H9 (cell line): Measurements from ENCODE around the gene LRRC8C. TPM values are rescaled to one million over a fixed set of nuclear protein-coding genes. Genes with fewer than 3 reads are reported as not detected.

Experiments used
- DNase-seq: peaks from one replicate; pipeline ENCODE4 v3.0.0-alpha.2; 2017
- H2AFZ ChIP-seq: one replicate; pipeline ENCODE4 v1.6.1; 2013; ENCODE audit warnings: mild to moderate bottlenecking, low read length, control low read depth, moderate library complexity
- H2AK5ac ChIP-seq: 2 replicates; pipeline ENCODE4 v1.6.1; 2013; ENCODE audit warnings: low read length, control low read depth, mixed read lengths; ENCODE audit not compliant: insufficient read length
- H2BK120ac ChIP-seq: one replicate; pipeline ENCODE4 v1.6.1; 2013; ENCODE audit warnings: low read depth, mild to moderate bottlenecking, low read length, control low read depth, inconsistent platforms; ENCODE audit not compliant: poor library complexity, severe bottlenecking
- H2BK12ac ChIP-seq: 2 replicates; pipeline ENCODE4 v1.6.1; 2013; ENCODE audit warnings: low read length, control low read depth, mixed read lengths, low read depth; ENCODE audit not compliant: insufficient read length
- H2BK15ac ChIP-seq: 2 replicates; pipeline ENCODE4 v1.6.1; 2013; ENCODE audit warnings: low read depth, low read length, control low read depth
- H2BK20ac ChIP-seq: one replicate; pipeline ENCODE4 v1.6.1; 2013; ENCODE audit warnings: low read depth, mild to moderate bottlenecking, low read length, control low read depth, inconsistent platforms; ENCODE audit not compliant: poor library complexity, severe bottlenecking
- H2BK5ac ChIP-seq: 2 replicates; pipeline ENCODE4 v1.6.1; 2013; ENCODE audit warnings: low read length, control low read depth, mixed read lengths; ENCODE audit not compliant: insufficient read length
- H3K14ac ChIP-seq: 2 replicates; pipeline ENCODE4 v1.6.1; 2013; ENCODE audit warnings: low read length, control low read depth; ENCODE audit not compliant: insufficient read depth
- H3K18ac ChIP-seq: 2 replicates; pipeline ENCODE4 v1.6.1; 2013; ENCODE audit warnings: low read depth, mild to moderate bottlenecking, mixed read lengths, low read length, control low read depth; ENCODE audit not compliant: insufficient read length
- H3K23ac ChIP-seq: 2 replicates; pipeline ENCODE4 v1.6.1; 2013; ENCODE audit warnings: low read length, control low read depth, mixed read lengths, low read depth; ENCODE audit not compliant: insufficient read length
- H3K23me2 ChIP-seq: 2 replicates; pipeline ENCODE4 v1.6.1; 2013; ENCODE audit warnings: low read depth, mild to moderate bottlenecking, mixed read lengths, low read length, control low read depth; ENCODE audit not compliant: insufficient read length, poor library complexity, severe bottlenecking
- H3K27ac ChIP-seq: 2 replicates; pipeline ENCODE4 v1.5.1; 2013; ENCODE audit warnings: low read length, control low read depth, mixed read lengths, low read depth; ENCODE audit not compliant: insufficient read length
- H3K27me3 ChIP-seq: 2 replicates; pipeline ENCODE4 v1.6.1; 2013; ENCODE audit warnings: low read length, control low read depth, inconsistent platforms; ENCODE audit not compliant: insufficient read depth
- H3K4ac ChIP-seq: 2 replicates; pipeline ENCODE4 v1.6.1; 2013; ENCODE audit warnings: low read depth, mild to moderate bottlenecking, control low read depth, inconsistent platforms, low read length, moderate library complexity
- H3K4me1 ChIP-seq: 2 replicates; pipeline ENCODE4 v1.6.1; 2013; ENCODE audit warnings: low read length, control low read depth, inconsistent platforms; ENCODE audit not compliant: insufficient read depth
- H3K4me2 ChIP-seq: 2 replicates; pipeline ENCODE4 v1.6.1; 2013; ENCODE audit warnings: low read length, control low read depth, mixed read lengths; ENCODE audit not compliant: insufficient read length, insufficient read depth
- H3K56ac ChIP-seq: 2 replicates; pipeline ENCODE4 v1.6.1; 2013; ENCODE audit warnings: low read depth, mild to moderate bottlenecking, mixed read lengths, low read length, control low read depth; ENCODE audit not compliant: insufficient read length
- H3K79me1 ChIP-seq: 2 replicates; pipeline ENCODE4 v1.6.1; 2013; ENCODE audit warnings: low read depth, mild to moderate bottlenecking, moderate library complexity, low read length, control low read depth, inconsistent platforms; ENCODE audit not compliant: insufficient read depth, poor library complexity, severe bottlenecking
- H3K79me2 ChIP-seq: 2 replicates; pipeline ENCODE4 v1.6.1; 2013; ENCODE audit warnings: low read length, control low read depth, inconsistent platforms; ENCODE audit not compliant: insufficient read depth
- H3K9ac ChIP-seq: 2 replicates; pipeline ENCODE4 v1.6.1; 2013; ENCODE audit warnings: low read length, control low read depth, mixed read lengths; ENCODE audit not compliant: insufficient read length; ENCODE audit errors: extremely low read depth
- H3K9me3 ChIP-seq: one replicate; pipeline ENCODE4 v1.6.1; 2013; ENCODE audit warnings: low read depth, low read length, inconsistent platforms; ENCODE audit not compliant: control insufficient read depth
- H3T11ph ChIP-seq: one replicate; pipeline ENCODE4 v1.6.1; 2013; ENCODE audit warnings: mild to moderate bottlenecking, low read length, control low read depth, inconsistent platforms
- H4K20me1 ChIP-seq: one replicate; pipeline ENCODE4 v1.6.1; 2013; ENCODE audit not compliant: control insufficient read depth, insufficient read length, insufficient read depth
- H4K5ac ChIP-seq: 2 replicates; pipeline ENCODE4 v1.6.1; 2013; ENCODE audit warnings: low read depth, mild to moderate bottlenecking, mixed read lengths, low read length, control low read depth; ENCODE audit not compliant: insufficient read length
- H4K8ac ChIP-seq: replicated peaks from 2 replicates; pipeline ENCODE4 v1.6.1; 2013; ENCODE audit warnings: low read length, control low read depth, mixed read lengths, low read depth; ENCODE audit not compliant: insufficient read length
- H4K91ac ChIP-seq: 2 replicates; pipeline ENCODE4 v1.6.1; 2013; ENCODE audit warnings: low read depth, mild to moderate bottlenecking, moderate library complexity, mixed read lengths, low read length, control low read depth; ENCODE audit not compliant: insufficient read length
- H3K27ac Mint-ChIP-seq, 3 experiments: 2 replicates in 2 of 3; 3 replicates in 1 of 3; pipeline ENCODE4 v1.8.0; 2020 to 2021; ENCODE audit warnings: mixed read lengths in 3 of 3, mild to moderate bottlenecking in 1 of 3, moderate library complexity in 1 of 3
- H3K27me3 Mint-ChIP-seq: 2 replicates; pipeline ENCODE4 v1.8.0; 2021; ENCODE audit warnings: low read depth, mild to moderate bottlenecking, moderate library complexity, mixed read lengths
- H3K36me3 Mint-ChIP-seq, 3 experiments: 2 replicates in 2 of 3; 3 replicates in 1 of 3; pipeline ENCODE4 v1.8.0; 2020 to 2021; ENCODE audit warnings: low read depth in 3 of 3, mixed read lengths in 3 of 3; ENCODE audit not compliant: insufficient read depth in 1 of 3
- H3K4me1 Mint-ChIP-seq, 2 experiments: 2 replicates each; pipeline ENCODE4 v1.8.0; 2020; ENCODE audit warnings: mixed read lengths in 2 of 2
- H3K4me3 Mint-ChIP-seq, 2 experiments: 2 replicates in 1 of 2; 3 replicates in 1 of 2; pipeline ENCODE4 v1.8.0; 2020 to 2021; ENCODE audit warnings: mild to moderate bottlenecking in 2 of 2, mixed read lengths in 2 of 2, moderate library complexity in 1 of 2
- H3K9me3 Mint-ChIP-seq, 2 experiments: 2 replicates in 1 of 2; 3 replicates in 1 of 2; pipeline ENCODE4 v1.8.0; 2020; ENCODE audit warnings: mild to moderate bottlenecking in 2 of 2, mixed read lengths in 2 of 2, moderate library complexity in 1 of 2
- CTCF ChIP-seq: fragments of 200-600 bp; sonication (generic); conservative IDR thresholded peaks from 3 replicates; pipeline ENCODE4 v1.8.0; 2021; ENCODE audit warnings: antibody characterized with exemption, mild to moderate bottlenecking
- WGBS: extraction: QIAGEN DNeasy Blood & Tissue Kit; methylation state at CpG from one replicate; pipeline ENCODE4 v1.1.7; 2013; ENCODE audit warnings: missing lambda C conversion rate, low lambda C conversion rate, mixed read lengths; ENCODE audit not compliant: insufficient read length; ENCODE audit errors: extremely low coverage; 5-methylcytosine and 5-hydroxymethylcytosine counted together
- total RNA-seq: library from RNA; stranded (reverse); gene quantifications from 2 replicates; pipeline ENCODE4 v1.2.1, GENCODE V29; 2021

The LRRC8C gene
- total RNA-seq, 1 experiment from 2014 or later = 1.9 TPM

- Histone ChIP-seq H4K20me1 (no peaks in the 10 kb centered on the region), H3K23ac (no peak overlapping the region), H3K18ac (no peak overlapping the region), H2BK20ac (no peak overlapping the region), H2BK5ac (no peak overlapping the region), H2AK5ac (no peak overlapping the region), H2BK120ac (no peak overlapping the region), H4K91ac (no peak overlapping the region), H3K56ac (no peak overlapping the region), H3K79me2 (no peaks in the 10 kb centered on the region), H3K4me1 (no peaks in the 10 kb centered on the region), H2AFZ (no peak overlapping the region), H4K8ac (no peak overlapping the region), H3K14ac (no peak overlapping the region), H3K27ac (no peak overlapping the region), H3K27me3 (no peaks in the 10 kb centered on the region), H3K79me1 (no peaks in the 10 kb centered on the region), H4K5ac (no peak overlapping the region), H2BK12ac (no peak overlapping the region), H3K4me2 (no peak overlapping the region), H3K9me3 (no peaks in the 10 kb centered on the region), H3T11ph (no peak overlapping the region), H3K23me2 (no peaks in the 10 kb centered on the region), H3K4ac (no peak overlapping the region), H3K9ac (no peak overlapping the region), H2BK15ac (no peak overlapping the region)
- no peak for DNase-seq
- WGBS = no CpG with 5 or more reads among the region's 3 CpGs
- H3K9me3 Mint-ChIP-seq = peaks cover 11 to 16% of the 10 kb centered on the region in 2 experiments
- H3K27me3 Mint-ChIP-seq = no peaks in the 10 kb centered on the region
- peaks cover 12 to 18% (median 16%) of the 10 kb centered on the region in 3 experiments for H3K36me3 Mint-ChIP-seq
- TF ChIP-seq CTCF = no peak
- no peak overlapping the region for H3K4me3 Mint-ChIP-seq
- H3K4me1 Mint-ChIP-seq = peaks cover 0 to 2% of the 10 kb centered on the region in 2 experiments; a peak in 1 of 4 replicates
- H3K27ac Mint-ChIP-seq = no peak overlapping the region
Observed at GRCh38 chr1:89620664-89621063, 12.3 kb upstream of the LRRC8C start.
